Renal cortical epithelial cell (primary cell): ENCODE results near the gene RGL4. TPM values are rescaled to one million over a fixed set of nuclear protein-coding genes. Genes with fewer than 3 reads are reported as not detected.
"Not testable (repeated sequence)": the region's sequence is repeated elsewhere in the genome, so short reads cannot be mapped to it uniquely, and the experiment has no call there.

Experiments used
- DNase-seq: peaks from one replicate; pipeline ENCODE4 v3.0.0-alpha.2; 2011; ENCODE audit warnings: low read depth
- total RNA-seq: library from RNA; depleted of rRNA; stranded (reverse); fragments of >200 nt; gene quantifications from 2 replicates; pipeline ENCODE4 v1.2.3, GENCODE V29; 2014

Gene RGL4
- total RNA-seq, 1 donor from 2014 or later, result not detected

DNA sequence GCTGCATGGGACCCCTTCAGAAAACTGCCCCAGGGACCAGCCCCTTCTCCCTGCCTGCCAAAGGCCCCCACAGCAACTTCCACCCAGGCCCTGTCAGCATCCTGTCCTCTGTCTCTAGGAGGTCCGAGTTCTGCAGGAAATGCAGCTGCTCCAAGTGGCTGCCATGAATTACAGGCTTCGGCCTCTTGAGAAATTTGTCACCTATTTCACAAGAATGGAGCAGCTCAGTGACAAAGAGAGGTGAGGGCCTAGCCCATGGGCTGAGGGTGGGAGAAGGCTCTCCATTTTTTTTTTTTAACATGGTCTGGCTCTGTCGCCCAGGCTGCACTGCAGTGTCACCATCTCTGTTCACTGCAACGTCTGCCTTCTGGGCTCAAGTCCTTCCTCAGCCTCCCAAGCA lies 7.3 kb downstream of the RGL4 start:
- DNase-seq, result no peak

DNA sequence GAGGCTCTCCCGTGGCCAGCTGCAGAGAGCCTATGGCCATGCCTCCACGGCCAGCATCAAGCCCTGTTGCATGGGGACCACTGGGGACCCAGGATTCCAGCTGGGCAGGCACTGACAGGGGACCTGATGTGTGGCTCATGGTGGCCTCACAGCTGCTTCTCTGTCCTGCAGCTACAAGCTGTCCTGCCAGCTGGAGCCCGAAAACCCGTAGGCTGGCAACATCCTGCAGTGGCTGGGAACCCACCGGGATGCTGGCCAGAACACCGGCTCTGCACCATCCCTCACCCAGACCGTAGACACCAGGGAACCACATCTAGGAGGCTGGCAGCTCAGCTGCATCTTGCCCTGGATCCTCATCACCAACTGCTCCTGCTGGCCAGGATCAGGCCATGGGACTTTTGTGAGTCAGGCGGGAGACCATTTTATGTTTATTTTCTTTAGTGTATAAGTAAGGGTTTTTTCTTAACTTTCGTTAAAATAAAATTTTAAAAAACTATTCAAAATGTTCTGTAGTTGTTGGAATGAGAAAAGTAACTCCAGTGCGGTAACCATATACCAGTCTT lies 7.9 kb downstream of the RGL4 start:
- no peak for DNase-seq

- no peak for DNase-seq
These were observed 9.9 kb downstream of the RGL4 start for GRCh38 chr22:23700706-23701105.

DNA sequence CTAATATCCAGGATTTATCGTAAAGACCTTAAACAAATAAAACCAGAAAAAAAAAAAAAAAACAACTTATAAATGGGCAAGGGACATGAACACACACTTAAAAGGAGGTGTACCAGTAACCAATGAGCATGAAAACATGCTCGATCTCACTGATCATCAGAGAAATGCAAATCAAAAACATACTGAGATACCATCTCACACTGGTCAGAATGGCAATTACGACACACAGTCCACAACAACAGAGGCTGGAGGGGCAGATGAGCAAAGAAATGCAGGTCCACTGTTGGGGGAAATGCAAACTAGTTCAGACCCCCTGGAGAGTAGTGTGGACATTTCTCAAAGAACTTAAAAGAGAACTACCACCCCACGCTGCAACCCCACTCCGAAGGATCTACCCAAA lies 13.2 kb downstream of the RGL4 start:
- no peak for DNase-seq

DNA sequence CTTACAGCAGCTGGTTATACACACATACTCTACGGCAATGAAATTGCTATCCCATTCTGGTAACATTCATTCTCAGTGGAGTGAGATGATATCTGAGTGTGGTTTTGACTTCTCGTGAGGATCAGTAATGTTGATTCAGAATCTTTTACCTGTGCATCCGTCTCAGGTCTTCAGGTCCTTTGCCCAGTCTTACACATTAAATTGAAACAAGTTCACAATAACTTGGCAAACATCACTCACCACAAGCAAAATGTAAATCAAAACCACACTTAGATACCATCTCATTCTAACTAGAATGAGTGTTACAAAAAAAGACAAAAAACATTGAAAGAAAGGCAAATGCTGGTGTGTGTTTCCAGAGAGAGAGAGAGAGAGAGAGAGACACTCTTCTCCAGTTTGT lies 14.0 kb downstream of the RGL4 start:
- DNase-seq, result no peak

GRCh38 chr22:23705358-23705757 lies 14.5 kb downstream of the RGL4 start:
- no peak for DNase-seq

- DNase-seq, result no peak
These were observed 17.5 kb downstream of the RGL4 start for GRCh38 chr22:23708270-23708669.

DNA sequence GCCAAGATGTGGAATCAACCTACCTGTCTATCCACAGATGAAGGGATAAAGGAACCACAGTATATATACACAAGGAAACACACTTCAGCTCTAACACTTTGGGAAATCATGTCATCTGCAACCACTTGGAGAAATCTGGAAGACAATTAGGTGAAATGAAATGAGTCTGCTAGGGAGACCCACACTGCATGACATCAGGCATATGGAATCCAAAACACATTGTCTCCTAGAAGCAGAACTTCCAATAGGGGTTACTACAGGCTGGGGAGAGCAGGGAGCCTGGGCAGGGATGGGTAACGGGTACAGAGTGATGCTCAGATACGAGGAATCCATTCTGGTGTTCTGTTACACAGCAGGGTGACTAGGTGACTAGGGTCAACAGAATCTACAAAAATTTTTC lies 18.3 kb downstream of the RGL4 start:
- no peak for DNase-seq

DNA sequence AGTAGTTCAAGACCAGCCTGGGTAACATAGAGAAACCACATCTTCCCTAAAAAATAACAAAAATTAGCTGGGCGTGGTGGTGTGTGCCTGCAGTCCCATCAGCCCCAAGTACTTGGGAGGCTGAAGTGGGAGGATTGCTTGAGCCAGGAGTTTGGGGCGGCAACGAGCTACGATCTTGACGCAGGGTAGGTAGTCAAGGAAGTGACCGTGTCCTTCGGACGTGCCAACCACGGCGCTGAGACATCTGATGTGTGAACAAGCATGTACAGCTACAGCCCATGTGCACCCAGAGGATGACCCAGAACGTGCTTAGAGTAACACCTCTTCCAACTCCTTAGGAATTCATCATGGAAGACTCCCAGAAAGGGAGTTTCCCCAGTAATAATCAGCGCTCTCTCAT lies 21.4 kb downstream of the RGL4 start:
- DNase-seq, result no peak

DNA sequence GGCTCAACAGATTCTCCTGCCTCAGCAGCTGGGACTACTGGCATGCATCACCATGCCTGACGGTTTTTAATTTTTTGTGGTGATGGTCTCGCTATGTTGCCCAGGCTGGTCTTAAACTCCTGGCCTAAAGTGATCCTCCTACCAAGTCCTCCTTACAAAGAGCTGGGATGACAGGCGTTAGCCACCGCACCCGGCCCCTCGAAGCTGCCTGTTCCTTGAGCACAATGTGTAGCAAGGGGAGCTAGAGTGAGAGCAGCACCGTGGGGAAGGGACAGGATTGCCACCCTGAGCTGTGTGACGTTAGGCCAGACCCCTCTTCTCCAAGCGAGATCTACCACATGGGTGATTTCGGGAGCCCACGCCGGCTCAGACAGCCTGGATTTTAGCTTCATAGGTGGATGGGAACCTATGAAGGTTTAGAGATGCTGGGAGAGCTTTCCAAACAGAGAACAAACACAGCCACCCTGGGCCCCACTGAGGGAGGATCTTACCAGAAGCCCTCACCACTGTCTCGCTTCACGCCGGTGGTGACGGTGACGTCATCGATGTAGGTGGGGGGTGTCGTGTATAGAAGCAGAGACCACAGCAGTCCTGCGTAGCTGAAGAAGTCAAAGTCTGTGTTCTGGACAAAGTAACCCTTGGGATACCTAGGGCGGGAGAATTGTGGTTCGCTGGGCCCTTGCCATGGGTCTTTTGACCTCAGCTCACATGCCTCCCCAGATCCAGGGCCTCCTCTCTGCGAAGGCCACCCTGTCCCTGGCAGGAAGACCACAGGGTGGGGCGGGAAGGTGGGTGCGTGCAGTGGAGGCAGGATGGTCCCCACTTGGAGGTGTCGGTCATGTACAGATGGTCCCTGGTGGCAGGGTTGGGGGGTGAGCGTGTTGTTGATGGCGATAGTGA lies 23.1 kb downstream of the RGL4 start:
- no peak for DNase-seq

GRCh38 chr22:23714596-23715578 lies 24.1 kb downstream of the RGL4 start:
- DNase-seq, result no peak

- peak; percentile 4 for DNase-seq
These were observed 25.1 kb downstream of the RGL4 start for GRCh38 chr22:23715806-23716375.

DNA sequence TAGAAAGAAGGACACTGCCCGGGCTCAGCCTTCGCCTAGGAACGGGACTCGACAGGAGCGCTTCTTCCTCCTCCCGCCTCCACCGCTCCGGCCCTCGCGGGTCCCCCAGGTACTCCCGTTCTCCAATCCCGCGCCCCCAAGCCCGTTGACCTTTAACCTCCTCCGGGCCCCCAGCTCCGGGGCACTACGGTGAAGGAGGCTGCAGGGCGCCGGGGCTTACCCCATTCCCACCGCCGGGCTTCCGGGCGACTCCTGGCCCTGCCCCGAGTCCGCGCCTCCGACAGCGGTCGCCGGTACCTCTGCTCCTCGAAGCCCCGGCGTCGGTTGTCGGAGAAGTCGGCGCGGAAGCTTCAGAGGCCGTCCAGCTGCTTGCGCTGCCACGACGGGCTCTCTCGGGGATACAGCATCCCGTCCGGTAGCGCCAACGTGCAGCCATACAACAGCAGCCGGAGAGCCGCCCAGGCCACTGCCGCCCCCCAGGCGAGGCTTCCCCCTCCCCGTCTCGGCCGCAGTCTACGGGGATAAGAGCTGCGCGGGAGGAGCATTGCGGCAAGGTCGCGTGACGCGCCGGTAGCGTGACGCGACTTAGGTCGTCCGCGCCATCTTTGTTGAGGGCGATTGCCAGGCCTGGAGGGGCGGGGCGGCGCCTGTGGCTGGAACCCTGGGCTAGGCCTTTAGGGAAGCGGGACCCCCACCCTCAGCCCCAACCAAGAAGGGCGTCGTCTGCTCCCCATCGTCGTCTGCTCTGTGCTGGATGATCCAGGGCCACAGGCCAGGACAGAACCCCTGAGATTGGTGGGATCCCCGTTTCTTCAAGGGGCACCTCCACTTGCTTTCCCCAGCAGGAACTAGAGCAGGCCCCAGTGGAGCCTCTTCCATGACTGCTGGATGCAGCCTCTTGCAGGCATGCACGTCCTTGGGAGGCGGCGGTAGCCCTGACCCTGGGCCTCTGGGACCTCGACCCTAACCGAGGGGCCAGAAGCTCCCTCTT lies 26.3 kb downstream of the RGL4 start:
- DNase-seq, result peak; percentile 42

GRCh38 chr22:23718371-23719165 lies 27.8 kb downstream of the RGL4 start:
- peak; percentile 81 for DNase-seq

- DNase-seq, result no peak
These were observed 30.0 kb downstream of the RGL4 start for GRCh38 chr22:23720855-23721254.

- no peak for DNase-seq
These were observed 31.3 kb downstream of the RGL4 start for GRCh38 chr22:23722160-23722559.

- DNase-seq, result no peak
These were observed 31.9 kb downstream of the RGL4 start for GRCh38 chr22:23722724-23723123.

DNA sequence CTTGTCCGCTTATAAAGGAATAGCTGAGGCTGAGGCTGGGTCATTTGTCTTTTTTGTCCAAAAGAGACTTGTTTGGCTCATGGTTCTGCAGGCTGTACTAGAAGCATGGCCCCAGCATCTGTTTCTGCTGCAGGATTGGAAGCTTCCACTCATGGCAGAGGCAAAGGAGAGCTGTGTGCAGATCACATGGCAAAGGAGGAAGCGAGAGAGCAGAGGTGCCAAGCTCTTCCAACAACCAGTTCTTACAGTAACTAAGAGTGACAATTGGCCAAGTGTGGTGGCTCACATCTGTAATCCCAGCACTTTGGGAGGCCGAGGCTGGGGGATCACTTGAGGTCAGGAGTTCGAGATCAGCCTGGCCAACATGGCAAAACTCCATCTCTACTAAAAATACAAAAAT lies 37.3 kb downstream of the RGL4 start:
- DNase-seq, result not testable (repeated sequence)

GRCh38 chr22:23737696-23738095 lies 46.9 kb downstream of the RGL4 start:
- DNase-seq, result no peak
